HG02885 (cell line): ENCODE data around the gene ANXA11.
"Not testable (repeated sequence)": the region's sequence is repeated elsewhere in the genome, so short reads cannot be mapped to it uniquely, and the experiment has no call there.

Experiments
- ATAC-seq: cut with Tn5 transposase; IDR thresholded peaks from one replicate; pipeline ENCODE4 v1.9.1; 2021; ENCODE audit warnings: mild to moderate bottlenecking; ENCODE audit not compliant: unreplicated experiment, poor library complexity

ANXA11 gene

GRCh38 chr10:80205477-80206276 is at the start of gene ANXA11:
Gene ANXA11 (minus strand): TSS chr10:80205537. CDS start chr10:80172861, 32,676 bp downstream.
- peak; percentile 83 for ATAC-seq

GRCh38 chr10:80254726-80255125 is 49.4 kb upstream of the ANXA11 start:
- not testable (repeated sequence) for ATAC-seq

GRCh38 chr10:80253963-80254271 is 48.6 kb upstream of the ANXA11 start:
- ATAC-seq = not testable (repeated sequence)

GRCh38 chr10:80253266-80253962 is 48.1 kb upstream of the ANXA11 start:
- ATAC-seq = peak; percentile 79

- no peak for ATAC-seq
These were observed 47.1 kb upstream of the ANXA11 start for GRCh38 chr10:80252296-80252887.

GRCh38 chr10:80251703-80252280 is 46.5 kb upstream of the ANXA11 start:
- not testable (repeated sequence) for ATAC-seq

GRCh38 chr10:80250399-80250798 is 45.1 kb upstream of the ANXA11 start:
- ATAC-seq = not testable (repeated sequence)

GRCh38 chr10:80249906-80250305 is 44.6 kb upstream of the ANXA11 start:
- ATAC-seq = not testable (repeated sequence)

- not testable (repeated sequence) for ATAC-seq
These were observed 42.3 kb upstream of the ANXA11 start for GRCh38 chr10:80247611-80248010.

- not testable (repeated sequence) for ATAC-seq
These were observed 39.0 kb upstream of the ANXA11 start for GRCh38 chr10:80244371-80244770.

GRCh38 chr10:80242341-80242740 is 37.0 kb upstream of the ANXA11 start:
- ATAC-seq = not testable (repeated sequence)

GRCh38 chr10:80236457-80236856 is 31.1 kb upstream of the ANXA11 start:
- not testable (repeated sequence) for ATAC-seq

GRCh38 chr10:80234331-80235235 is 29.2 kb upstream of the ANXA11 start:
- ATAC-seq = peak; percentile 100

- ATAC-seq = not testable (repeated sequence)
These were observed 28.5 kb upstream of the ANXA11 start for GRCh38 chr10:80233871-80234270.

- ATAC-seq = peak; percentile 57
These were observed 21.4 kb upstream of the ANXA11 start for GRCh38 chr10:80226723-80227122.

GRCh38 chr10:80223031-80223419 is 17.7 kb upstream of the ANXA11 start:
- ATAC-seq = not testable (repeated sequence)

GRCh38 chr10:80218878-80219277 is 13.5 kb upstream of the ANXA11 start:
- ATAC-seq = peak; percentile 98

- not testable (repeated sequence) for ATAC-seq
These were observed 9.1 kb upstream of the ANXA11 start for GRCh38 chr10:80214368-80214982.

GRCh38 chr10:80212535-80213115 is 7.3 kb upstream of the ANXA11 start:
- not testable (repeated sequence) for ATAC-seq
